SW 1271 (cell line): ENCODE results near the gene LVRN.

ENCODE experiments used
- DNase-seq, 2 experiments: peaks; one replicate each; lab custom pipeline; 2025; lab: John Stamatoyannopoulos, UW

Gene LVRN

DNA sequence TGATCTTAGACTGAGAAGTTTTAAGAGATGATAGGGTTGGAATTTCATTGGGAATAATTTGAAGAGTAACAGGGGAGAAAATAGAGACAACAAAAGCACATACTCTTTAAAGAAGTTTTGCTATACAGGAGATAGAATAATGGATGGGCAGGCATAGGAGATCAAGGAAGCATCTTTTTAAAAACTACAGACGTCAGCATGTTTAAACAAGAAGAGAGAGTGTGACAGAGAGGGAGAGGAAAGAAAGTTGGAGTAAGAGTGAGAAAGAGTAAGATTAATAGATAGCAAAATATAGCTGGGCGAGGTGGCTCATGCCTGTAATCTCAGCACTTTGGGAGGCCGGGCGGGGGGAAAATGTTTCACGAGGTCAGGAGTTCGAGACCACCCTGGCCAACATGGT, 5.3 kb upstream of the LVRN start:
- DNase-seq, result no peak

DNA sequence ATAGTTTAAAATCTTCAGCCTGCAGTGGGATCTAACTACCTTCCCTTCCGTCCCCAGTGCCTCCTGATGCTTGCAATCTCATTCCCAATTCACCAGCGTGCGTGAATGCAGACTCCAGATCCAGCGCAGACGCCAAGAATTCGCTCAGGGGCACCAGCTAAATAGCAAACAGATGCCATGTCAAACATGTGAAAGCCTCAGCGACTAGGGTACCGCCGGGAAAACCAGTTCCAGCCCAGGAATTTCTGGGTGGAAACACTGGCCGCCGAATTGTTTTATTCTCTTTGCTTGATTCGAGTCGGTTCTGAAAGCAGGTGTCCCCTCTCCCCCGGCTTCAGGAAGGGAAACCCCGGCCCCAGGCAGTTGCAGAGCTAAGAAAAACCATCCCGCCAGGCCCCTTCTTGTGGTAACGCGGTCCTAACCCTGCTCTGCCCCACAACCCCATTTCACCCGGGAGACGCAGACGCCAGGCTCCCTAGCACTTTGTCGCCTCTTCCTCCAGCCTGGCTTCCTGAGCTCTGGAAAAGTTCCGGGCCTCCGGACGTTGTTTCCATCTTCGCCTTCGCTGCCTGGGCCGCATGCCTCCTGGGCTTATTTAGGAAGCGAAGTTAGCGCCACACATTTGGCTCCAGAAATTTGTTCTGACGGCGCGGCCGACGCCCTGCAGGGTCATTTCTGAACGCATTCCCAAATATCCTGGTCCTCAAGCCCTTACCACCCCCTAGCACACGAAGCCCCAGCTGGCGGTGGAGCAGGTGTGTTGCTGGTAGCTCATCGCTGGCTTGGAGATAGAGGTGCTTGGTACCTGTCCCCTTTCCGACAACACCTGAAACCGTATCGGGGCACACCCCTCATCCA, 665 bp upstream of the LVRN start:
- DNase-seq, result no peak

DNA sequence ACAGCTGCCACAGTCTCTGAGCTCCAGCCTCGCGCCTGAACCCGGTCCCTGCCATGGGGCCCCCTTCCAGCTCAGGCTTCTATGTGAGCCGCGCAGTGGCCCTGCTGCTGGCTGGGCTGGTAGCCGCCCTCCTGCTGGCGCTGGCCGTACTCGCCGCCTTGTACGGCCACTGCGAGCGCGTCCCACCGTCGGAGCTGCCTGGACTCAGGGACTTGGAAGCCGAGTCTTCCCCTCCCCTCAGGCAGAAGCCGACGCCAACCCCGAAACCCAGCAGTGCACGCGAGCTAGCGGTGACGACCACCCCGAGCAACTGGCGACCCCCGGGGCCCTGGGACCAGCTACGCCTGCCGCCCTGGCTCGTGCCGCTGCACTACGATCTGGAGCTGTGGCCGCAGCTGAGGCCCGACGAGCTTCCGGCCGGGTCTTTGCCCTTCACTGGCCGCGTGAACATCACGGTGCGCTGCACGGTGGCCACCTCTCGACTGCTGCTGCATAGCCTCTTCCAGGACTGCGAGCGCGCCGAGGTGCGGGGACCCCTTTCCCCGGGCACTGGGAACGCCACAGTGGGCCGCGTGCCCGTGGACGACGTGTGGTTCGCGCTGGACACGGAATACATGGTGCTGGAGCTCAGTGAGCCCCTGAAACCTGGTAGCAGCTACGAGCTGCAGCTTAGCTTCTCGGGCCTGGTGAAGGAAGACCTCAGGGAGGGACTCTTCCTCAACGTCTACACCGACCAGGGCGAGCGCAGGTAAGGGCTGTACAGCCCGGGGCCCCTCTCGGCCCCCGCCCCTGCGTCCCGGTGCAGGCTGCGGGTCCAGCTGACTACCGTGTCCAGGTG, 509 bp downstream of the LVRN start:
- DNase-seq, result no peak

DNA sequence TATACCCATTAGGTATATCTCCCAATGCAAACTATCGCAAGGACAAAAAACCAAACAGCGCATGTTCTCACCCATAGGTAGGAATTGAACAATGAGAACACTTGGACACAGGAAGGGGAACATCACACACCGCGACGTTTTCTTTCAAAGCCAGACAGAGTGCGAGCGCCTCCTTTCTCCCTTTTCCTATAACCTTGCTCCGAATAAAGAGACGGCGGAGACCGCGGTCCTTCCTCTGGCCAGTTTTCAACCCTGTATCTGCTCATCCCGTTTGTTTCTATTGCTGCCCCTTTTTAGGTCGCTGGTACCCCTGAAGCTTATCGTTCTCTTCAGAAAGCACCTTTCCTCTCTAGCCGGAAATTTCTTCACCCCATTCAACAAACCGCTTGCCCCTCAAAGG, 1.3 kb downstream of the LVRN start:
- no peak for DNase-seq

DNA sequence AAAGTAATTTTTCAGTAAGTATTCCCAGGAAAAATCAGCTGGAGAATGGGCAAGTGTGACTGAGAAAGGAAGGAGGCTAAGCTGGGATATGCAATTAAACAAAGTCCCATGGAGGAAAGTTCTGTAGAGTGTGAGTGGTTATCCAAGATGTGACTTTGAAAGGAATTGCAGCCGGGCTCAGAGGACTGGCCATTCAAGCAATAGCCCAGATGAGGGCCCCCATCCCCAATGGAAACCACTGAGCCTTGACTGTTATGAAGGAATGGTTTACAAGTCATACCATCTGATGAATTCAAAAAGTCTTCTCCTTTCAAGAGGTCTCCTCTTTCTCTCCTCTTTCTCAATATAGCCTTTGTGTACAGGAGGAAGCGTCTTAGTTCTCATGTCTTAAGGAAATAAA, 6.5 kb downstream of the LVRN start:
- DNase-seq, result no peak

DNA sequence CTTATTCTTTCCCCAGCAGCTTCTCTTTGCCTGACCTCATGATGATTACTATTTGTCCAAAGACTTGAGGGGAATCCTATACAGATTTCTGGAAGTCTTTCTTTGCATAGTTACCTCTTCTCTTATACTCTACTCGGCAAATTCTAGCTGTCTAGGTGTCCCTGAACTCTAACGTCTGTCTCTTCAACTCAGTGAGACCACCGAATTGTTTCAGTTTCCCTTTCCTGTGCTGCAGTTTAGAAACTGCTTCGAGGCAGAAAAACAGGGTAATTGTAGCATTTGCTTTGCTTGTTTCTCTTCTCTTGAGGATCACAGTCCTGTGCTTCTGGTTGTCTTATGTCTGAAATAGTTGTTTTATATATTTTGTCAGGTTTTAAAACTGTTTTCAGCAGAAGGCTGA, 14.8 kb downstream of the LVRN start:
- no peak for DNase-seq

DNA sequence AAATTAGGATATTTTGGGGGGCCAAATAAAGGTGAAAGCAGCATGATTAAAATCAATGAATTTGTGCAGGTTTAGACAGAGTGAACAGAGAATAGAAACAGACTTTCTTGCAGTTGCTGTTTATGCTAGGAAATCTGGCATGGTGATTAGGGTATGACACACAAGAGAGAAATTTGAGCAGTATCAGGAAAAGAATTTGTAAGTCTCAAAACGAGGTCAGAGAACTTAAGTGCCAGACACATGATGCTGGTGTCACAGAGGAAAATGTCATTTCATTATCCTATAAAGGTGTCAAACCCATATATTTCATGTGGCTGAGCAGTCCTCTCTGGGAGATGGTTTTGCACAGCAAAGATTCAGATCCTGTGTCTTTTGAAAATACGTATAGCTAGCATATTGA, 15.7 kb downstream of the LVRN start:
- DNase-seq, result peak in 1 of 2 experiments; percentile 68

DNA sequence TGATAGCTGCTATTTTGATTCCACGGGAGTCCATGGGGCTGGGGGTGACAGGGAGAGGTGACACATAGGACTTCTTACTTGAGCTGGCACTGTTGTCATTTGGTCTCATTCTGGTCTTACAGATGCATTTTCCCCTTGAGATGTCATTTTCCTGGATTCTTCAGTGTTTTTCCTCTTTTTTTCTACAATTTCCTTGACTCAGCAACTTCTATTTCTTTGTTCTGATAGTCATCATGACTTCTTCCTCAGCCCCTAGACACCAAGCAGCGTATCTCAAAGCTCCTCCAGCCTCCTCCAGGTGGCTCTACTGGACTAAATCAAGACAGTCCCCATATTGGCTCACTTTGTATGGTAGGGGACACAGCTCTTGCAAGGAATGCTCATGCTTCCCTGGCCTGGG, 16.5 kb downstream of the LVRN start:
- no peak for DNase-seq

DNA sequence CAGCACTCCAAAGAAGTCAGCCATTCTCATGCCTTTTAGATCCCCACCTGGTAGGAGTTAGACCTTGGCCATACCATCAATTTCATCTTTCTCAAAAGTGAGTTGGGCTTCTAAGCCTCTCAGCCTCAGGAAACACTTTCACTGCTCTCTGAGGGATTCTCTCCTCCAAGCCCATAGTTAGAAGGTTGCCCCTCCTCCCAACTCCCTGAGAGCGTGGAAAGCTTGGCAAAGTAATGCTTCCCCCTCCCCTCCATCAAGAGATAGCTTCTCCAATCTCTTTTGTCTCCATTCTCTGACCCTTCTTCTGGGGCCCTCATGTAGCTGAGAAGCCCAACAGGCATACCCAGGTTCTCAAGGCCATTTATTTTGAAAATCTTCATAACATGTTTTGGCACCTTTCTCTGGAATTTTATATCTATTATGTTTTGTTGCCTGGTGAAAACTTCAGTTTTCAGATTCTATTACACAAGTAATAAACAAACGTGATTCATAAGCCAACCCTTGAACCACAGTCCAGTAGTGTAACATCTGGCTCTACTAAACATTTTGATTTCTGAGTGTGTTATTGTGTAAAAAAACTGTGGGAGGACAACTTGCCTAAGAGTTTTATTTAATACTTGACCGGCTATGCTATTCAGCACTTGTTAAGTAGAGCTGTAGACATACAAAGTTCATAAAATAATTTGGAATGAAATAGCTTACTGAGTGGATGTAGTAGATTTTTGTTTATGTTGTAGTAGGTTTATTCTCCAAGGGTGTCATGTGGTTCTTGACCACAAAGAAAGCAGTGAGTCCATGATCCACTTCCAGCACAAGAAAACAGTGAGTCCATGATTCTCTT, 17.1 kb downstream of the LVRN start:
- no peak for DNase-seq

DNA sequence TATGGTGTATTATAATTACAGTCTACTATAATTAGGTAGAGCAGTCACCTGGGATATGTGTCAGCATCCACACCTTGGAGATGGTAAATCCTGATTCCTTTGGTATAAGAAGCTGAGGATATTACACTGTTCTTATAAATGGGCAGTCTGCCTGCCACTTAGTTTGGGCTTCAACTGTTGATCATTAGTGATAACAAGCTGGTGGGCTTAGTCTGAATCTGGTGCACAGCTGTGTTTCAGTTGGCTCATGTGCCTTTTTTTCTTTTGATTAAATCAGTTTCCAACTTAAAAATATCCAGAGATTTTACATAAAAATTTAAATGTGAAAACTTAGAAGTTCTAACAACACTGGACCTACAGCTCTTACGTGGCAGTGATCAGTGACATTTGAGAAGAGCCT, 21.2 kb downstream of the LVRN start:
- DNase-seq, result no peak

DNA sequence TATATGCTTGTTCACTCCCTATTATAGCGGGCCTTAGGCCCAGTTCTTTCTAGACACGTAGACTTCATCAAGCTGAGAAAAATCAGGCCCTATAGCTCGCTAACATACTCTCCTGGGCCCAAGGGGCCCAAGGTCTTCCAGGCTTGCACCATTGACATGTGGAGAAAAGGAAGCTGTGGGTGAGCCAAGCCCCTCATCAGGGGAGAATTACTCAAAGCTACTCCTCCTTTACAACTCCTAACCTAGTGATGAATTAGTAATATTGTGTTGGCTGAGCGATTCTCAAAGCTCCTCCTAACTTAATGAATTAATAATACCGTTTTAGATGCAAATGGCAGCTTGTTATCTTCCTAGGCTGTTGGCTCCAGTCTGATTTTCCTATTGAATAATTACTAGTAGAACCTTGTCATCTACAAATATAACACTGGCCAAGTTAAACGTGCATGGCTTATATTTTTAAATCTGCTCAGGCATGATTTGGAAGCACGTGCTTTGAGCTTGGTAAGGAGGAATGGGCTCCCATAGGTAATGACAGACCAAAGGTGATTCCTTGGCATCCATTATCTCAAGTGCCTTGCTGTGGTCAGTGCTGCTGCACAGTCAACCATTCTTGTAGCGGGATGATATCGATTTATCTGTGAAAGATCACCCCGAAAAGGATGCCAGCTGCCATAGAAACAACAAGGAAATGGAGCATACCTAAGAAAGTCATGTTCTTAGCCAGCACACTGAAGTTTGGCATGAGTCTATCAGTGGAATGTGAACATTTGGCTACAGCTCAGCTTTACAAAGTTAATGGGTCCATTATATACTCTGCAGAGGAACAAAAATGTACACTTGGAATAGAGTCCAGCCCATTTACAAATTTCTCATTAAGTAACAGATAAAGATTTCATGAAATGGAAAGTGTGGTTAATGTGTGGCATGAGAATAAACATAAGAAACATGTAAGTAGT, 23.8 kb downstream of the LVRN start:
- DNase-seq, result no peak

DNA sequence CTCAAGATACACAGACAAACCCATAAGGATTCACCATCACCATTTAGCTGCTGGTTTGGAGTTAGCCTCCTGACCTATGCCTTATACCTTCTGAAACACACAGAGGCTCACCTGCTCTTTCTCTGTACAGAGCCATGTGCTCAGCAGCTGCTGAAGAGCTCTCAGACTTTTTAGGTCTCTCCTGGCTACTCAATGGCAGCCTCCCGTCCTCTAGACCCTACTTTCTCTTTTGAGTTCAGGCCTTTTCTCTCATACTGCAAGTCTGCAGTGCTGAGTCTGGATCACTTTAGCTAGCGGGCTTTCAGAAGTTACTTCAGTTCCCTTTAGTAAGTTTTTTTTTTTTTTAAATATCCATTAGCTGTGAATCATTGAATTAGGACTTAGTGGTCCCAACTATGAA, 25.7 kb downstream of the LVRN start:
- no peak for DNase-seq

DNA sequence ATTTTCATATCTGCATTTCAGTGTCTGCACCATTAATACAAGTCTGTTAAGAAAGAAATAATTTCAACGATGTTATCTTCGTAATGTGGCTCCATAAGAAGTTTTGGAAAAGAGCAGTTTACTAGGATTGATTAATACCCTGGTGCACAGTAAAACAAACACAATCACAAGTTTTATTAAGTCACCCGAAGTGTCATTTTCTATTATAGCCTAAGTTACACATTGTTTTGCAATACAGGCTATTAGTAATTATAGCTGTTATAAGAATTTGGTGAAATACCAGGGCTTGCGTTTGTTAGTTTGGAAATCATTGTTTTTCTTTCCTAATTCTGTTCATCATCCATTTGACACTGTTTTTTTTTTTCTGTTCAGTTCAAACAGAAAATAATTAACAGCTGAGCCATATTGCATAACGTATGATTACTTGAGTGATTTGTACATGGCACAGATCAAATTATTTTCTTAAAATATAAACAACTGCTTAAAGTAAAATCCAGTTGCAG, 30.6 kb downstream of the LVRN start:
- no peak for DNase-seq

DNA sequence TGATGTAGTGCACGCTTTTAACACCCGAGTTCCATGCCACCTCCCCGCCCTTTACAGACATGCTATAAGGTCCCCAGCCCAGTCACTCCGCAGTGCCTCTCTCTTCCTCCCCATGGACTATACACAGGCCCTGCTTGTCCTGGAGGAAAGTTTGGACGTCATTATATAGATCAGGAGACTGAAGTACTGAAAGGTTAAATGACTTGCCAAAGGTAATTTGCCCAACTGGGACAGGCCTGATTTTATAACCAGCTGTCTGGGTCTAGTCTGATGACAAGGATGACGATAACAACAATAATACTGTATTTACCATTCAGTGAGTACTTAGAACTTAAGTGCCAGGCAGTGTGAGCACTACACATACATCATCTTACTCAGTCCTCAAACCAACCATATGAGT, 33.1 kb downstream of the LVRN start:
- DNase-seq, result no peak

DNA sequence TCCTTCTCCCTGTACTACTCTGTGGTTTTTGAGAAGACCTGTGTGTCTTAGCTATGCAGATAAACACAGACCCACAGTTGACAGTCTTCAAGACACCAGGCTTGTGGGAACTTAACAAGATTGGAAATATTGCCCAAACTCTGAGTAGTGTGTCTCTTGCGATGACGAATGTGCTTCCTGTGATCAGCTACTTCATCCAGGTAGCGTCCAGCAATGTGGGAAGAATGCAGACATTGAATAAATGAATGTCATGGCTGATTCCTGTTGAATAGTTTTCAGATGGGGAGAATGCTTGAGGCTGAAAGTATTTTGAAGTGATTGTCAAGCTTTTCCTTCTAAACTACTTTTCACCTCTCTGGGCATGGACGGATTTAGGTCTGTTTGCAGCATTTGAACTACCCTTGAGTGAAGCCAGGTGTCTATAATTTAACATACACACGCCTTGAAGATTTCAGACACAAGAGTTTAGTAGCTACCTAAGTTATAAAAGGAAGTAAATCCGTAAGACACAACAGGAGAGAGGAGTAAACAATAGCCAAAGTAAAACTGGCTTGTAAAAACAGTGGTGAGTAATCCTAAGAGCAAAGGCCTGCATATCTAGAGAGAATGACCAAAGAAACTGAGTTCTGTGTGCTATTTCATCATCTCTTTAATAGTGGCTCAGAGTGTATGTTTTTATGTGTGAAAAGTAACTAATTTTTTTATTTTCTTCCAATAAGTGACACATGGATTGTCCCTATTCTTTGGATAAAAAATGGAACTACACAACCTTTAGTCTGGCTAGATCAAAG, 40.0 kb downstream of the LVRN start:
- no peak for DNase-seq

DNA sequence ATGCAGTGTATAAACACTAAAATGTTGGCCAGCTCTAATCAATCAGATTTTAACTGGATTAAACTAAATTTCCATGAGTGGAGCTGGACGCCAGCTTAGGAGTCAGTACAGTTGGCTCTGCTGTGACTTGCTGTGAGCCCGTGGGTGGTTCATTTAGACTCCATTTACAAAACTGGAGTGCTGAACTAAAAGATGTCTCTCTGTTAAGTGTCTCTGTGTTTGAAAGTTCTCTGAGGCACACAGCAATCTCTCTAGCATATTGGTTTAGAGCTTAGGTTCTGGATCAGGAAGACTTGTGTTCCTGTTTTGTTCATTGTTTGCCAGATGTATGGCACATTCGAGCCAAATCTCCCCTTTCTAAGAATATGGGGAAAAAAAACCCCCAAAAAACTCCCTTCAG, 42.0 kb downstream of the LVRN start:
- no peak for DNase-seq

DNA sequence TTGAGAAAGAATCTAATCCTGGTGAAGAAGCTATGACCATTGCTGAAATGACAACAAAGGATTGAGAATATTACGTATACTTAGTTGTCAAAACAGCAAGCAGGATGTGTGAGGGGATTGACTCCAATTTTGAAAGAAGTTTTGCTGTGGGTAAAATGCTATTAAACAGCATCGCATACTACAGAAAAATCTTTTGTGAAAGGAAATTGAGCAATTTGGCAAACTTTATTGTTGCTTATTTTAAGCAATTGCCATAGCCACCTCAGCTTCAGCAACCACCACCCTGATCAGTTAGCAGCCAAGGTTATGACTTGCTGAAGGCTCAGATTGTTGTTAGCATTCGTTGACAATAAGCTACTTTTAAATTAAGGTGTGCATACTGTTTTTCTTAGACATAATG, 47.5 kb downstream of the LVRN start:
- DNase-seq, result no peak

DNA sequence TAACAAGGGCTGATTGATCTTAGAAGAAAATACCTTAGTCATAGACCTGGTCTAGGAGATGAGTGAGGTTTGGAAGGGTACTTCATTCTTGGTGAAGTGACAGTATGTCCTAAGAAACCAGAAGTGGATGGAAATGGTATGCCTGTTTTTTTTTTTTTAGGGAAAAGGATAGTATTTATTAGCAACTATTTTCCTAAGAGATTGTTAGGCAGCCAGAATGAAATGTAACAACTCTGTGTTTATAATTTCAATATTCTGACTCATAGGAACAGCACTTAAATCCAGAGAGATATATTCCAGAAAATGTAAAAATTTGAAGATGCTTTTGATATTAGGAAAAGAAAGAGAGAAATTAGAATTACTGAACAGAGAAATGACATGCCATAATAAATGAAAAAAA, 48.8 kb downstream of the LVRN start:
- no peak for DNase-seq

DNA sequence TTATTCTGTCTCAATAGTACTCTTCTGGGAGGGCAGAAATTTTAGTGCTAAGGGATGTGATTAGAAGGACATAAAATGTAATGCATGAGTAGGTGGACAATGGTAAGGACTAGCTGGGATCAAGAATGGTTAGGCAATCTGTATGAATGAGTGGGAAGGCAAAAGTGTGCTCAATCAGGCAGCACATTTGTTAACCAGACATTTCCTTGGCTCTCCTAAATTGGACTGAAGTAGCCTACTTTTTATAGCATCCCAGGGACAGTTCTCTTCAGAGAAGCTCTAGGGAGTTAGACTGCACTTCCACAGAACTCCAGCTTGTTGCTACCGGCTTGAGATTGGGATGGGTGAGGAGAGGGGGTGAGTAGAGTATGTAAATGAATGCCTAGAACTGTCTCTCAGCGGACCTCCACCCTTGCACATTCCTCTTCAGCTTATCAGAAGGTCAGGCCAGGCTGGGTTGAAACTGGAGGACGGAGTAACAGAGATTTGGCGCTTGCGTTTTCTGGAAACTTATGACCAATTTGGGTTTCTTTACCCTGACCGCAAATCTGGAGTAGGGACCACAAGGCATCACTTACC, 51.0 kb downstream of the LVRN start:
- no peak for DNase-seq

DNA sequence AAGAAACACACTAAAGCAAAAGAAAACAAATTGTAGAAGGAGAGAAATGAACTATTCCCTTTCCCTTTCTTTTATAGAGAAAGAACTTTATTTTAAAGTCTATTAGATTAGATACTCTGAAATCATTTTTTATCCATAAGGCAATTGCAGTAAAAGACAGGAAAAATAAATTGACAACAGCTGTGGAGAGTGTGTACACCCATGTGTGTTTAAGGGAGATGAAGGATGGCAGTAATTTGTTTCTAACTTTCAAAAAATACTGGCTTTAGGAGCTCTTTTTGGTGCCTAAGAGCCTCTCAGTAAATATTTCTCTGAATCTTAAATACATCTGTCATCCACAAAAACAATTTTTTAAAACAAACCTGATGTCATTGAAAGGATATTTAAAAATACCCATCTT, 51.7 kb downstream of the LVRN start:
- no peak for DNase-seq
